ENCODE results near the gene SNX27.
"Not testable (repeated sequence)": the region's sequence is repeated elsewhere in the genome, so short reads cannot be mapped to it uniquely, and the experiment has no call there.

Gene SNX27

GRCh38 chr1:151680826-151681225, 69.0 kb downstream of the SNX27 start (continued):
- TF ChIP-seq ZBTB11 (tag by site-specific recombination; conservative IDR thresholded peaks at IDR 0.05; ENCODE audit: low read depth) (no peak), ZNF292 (tag by site-specific recombination; IDR thresholded peaks at IDR 0.05; ENCODE audit: borderline replicate concordance, low read depth) (no peak)

DNA sequence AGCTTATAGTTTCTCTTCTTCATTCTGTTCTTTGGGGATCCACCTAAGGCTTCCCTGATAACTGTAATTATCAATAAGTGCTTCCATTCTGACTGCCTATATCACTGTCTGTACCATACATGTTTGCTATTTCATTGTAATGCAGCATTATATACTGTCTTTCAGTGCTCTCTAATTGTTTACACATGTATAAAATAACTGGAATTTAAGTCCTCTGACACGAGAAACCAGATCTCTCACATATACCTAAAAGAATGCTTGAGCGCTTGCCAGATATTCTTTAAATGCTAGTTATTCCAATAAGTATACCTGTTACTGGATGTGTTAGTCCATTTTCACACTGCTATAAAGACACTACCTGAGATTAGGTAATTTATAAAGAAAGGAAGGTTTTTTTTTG, 70.1 kb downstream of the SNX27 start:
- ChIA-PET CTCF (interaction anchor here (1.0 kb wide), 1 partner anchor 11 kb away, joined by 5 read pairs; no protein-coding TSS in a partner anchor), POLR2A (no interaction called here)

DNA sequence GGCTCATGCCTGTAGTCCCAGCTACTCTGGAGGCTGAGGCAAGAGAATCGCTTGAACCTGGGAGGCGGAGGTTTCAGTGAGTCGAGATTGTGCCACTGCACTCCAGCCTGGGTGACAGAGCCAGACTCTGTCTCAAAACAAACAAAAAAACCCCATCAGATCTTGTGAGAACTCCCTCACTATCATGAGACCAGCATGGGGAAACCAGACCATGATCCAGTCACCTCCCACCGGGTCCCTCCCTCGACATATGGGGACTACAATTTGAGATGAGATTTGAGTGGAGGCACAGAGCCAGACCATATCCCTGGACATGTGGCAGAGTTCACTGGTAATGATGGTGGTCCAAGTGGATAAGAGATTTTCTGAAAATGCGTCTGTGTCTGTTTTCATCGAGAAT, 71.1 kb downstream of the SNX27 start:
- peaks cover 8 to 22% of the 10 kb centered on the region in 2 experiments; a peak in 2 of 3 replicates for H3K36me3 ChIP-seq (ENCODE audit: control insufficient read depth in 2 of 2, insufficient read depth in 1 of 2, low read length in 2 of 2)
- H3K27ac ChIP-seq (ENCODE audit: extremely low read depth, low read depth, low read length); H3K4me3 ChIP-seq (ENCODE audit: low read depth, low read length); H3K4me1 ChIP-seq (ENCODE audit: control insufficient read depth, insufficient read depth, low read length); H3K9me3 ChIP-seq (ENCODE audit: control insufficient read depth, insufficient read depth, low read depth, low read length); POLR2A ChIA-PET: not testable (repeated sequence)
- CTCF ChIA-PET, result interaction anchor here (1.3 kb wide), 1 partner anchor 10 kb away, joined by 7 read pairs; no protein-coding TSS in a partner anchor

More for the DNA sequence above, 70.1 kb downstream of the SNX27 start:
- Histone ChIP-seq H3K27ac (ENCODE audit: extremely low read depth, low read depth, low read length) (no peak overlapping the region), H3K9me3 (ENCODE audit: control insufficient read depth, insufficient read depth, low read depth, low read length) (no peaks in the 10 kb centered on the region), H3K36me3 (ENCODE audit: control insufficient read depth in 2 of 2, insufficient read depth in 1 of 2, low read length in 2 of 2) (peaks cover 8 to 22% of the 10 kb centered on the region in 2 experiments; a peak in 2 of 3 replicates), H3K4me1 (ENCODE audit: control insufficient read depth, insufficient read depth, low read length) (no peaks in the 10 kb centered on the region), H3K4me3 (ENCODE audit: low read depth, low read length) (no peak overlapping the region)
- TF ChIP-seq ATF2 (tag by site-specific recombination; IDR thresholded peaks at IDR 0.05; ENCODE audit: low read depth), result no peak
- TF ChIP-seq ZNF747 (tag by site-specific recombination; IDR thresholded peaks at IDR 0.05), result no peak
- no peak for TF ChIP-seq ZNF768 (tag by site-specific recombination; IDR thresholded peaks at IDR 0.05)

- CTCF ChIA-PET, result interaction anchor here (0.6 to 1.3 kb wide), 3 partner anchors 9 to 1874 kb away, joined by 4 to 7 read pairs (median 5); no protein-coding TSS in a partner anchor
- no peak overlapping the region for H3K27ac ChIP-seq (ENCODE audit: extremely low read depth, low read depth, low read length)
- H3K4me3 ChIP-seq (ENCODE audit: low read depth, low read length), result no peak overlapping the region
- peaks cover 8 to 22% of the 10 kb centered on the region in 2 experiments; a peak in 2 of 3 replicates for H3K36me3 ChIP-seq (ENCODE audit: control insufficient read depth in 2 of 2, insufficient read depth in 1 of 2, low read length in 2 of 2)
- no peaks in the 10 kb centered on the region for H3K4me1 ChIP-seq (ENCODE audit: control insufficient read depth, insufficient read depth, low read length)
- POLR2A ChIA-PET, result no interaction called here
- no peak for TF ChIP-seq ZNF548 (tag by site-specific recombination; IDR thresholded peaks at IDR 0.05)
- no peak for TF ChIP-seq ZNF221 (tag by site-specific recombination; IDR thresholded peaks at IDR 0.05; ENCODE audit: borderline replicate concordance)
- TF ChIP-seq ZNF792 (tag by site-specific recombination; IDR thresholded peaks at IDR 0.05), result no peak
- no peak for TF ChIP-seq MYNN (tag by site-specific recombination; IDR thresholded peaks at IDR 0.05; ENCODE audit: borderline replicate concordance)
- no peak for TF ChIP-seq ELK4 (IDR thresholded peaks at IDR 0.05; ENCODE audit: borderline replicate concordance, low read depth, low read length)
- TF ChIP-seq, protein P1, sequence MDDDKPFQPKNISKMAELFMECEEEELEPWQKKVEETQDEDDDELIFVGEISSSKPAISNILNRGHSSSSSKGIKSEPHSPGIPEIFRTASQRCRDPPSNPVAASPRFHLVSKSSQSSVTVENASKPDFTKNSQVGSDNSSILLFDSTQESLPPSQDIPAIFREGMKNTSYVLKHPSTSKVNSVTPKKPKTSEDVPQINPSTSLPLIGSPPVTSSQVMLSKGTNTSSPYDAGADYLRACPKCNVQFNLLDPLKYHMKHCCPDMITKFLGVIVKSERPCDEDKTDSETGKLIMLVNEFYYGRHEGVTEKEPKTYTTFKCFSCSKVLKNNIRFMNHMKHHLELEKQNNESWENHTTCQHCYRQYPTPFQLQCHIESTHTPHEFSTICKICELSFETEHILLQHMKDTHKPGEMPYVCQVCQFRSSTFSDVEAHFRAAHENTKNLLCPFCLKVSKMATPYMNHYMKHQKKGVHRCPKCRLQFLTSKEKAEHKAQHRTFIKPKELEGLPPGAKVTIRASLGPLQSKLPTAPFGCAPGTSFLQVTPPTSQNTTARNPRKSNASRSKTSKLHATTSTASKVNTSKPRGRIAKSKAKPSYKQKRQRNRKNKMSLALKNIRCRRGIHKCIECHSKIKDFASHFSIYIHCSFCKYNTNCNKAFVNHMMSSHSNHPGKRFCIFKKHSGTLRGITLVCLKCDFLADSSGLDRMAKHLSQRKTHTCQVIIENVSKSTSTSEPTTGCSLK (tag by site-specific recombination; IDR thresholded peaks at IDR 0.05), result no peak
- TF ChIP-seq, protein P2, sequence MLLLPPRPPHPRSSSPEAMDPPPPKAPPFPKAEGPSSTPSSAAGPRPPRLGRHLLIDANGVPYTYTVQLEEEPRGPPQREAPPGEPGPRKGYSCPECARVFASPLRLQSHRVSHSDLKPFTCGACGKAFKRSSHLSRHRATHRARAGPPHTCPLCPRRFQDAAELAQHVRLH (tag by site-specific recombination; IDR thresholded peaks at IDR 0.05), result no peak
- TF ChIP-seq ZNF37A (tag by site-specific recombination; IDR thresholded peaks at IDR 0.05), result no peak
- no peak for TF ChIP-seq ZNF629 (tag by site-specific recombination; IDR thresholded peaks at IDR 0.05)
- no peaks in the 10 kb centered on the region for H3K9me3 ChIP-seq (ENCODE audit: control insufficient read depth, insufficient read depth, low read depth, low read length)
Measured at GRCh38 chr1:151684128-151684527, 72.3 kb downstream of the SNX27 start.
